IPS DF 6.9 (cell line): ENCODE results near the gene CUL3.

ENCODE experiments used
- DNase-seq: peaks from one replicate; pipeline ENCODE4 v3.0.0-alpha.2; 2013; ENCODE audit warnings: low read depth, low spot score
- H3K27ac ChIP-seq: one replicate; pipeline ENCODE4 v1.5.1; 2013; ENCODE audit warnings: low read length, control low read depth
- H3K27me3 ChIP-seq: 2 replicates; pipeline ENCODE4 v1.6.1; 2013; ENCODE audit warnings: mild to moderate bottlenecking, low read length; ENCODE audit not compliant: control insufficient read depth, insufficient read depth
- H3K36me3 ChIP-seq: 2 replicates; pipeline ENCODE4 v1.6.1; 2013; ENCODE audit warnings: low read length; ENCODE audit not compliant: control insufficient read depth, insufficient read depth
- H3K4me1 ChIP-seq: 2 replicates; pipeline ENCODE4 v1.6.1; 2013; ENCODE audit warnings: low read length; ENCODE audit not compliant: control insufficient read depth, insufficient read depth
- H3K4me3 ChIP-seq: 2 replicates; pipeline ENCODE4 v1.5.1; 2013; ENCODE audit warnings: mild to moderate bottlenecking, low read length
- H3K9me3 ChIP-seq: 2 replicates; pipeline ENCODE4 v1.6.1; 2013; ENCODE audit warnings: low read length, inconsistent platforms; ENCODE audit not compliant: control insufficient read depth, insufficient read depth
- WGBS: extraction: QIAGEN DNeasy Blood & Tissue Kit; methylation state at CpG from one replicate; pipeline ENCODE4 v1.1.7; 2013; ENCODE audit warnings: mixed read lengths, missing lambda C conversion rate; ENCODE audit not compliant: insufficient read length, insufficient coverage; 5-methylcytosine and 5-hydroxymethylcytosine counted together

The CUL3 gene

GRCh38 chr2:224565452-224566035 is 19.6 kb downstream of the CUL3 start:
- Histone ChIP-seq H3K36me3 (no peaks in the 10 kb centered on the region; the same call in 1 of the 2 replicates), H3K4me1 (no peaks in the 10 kb centered on the region), H3K9me3 (no peaks in the 10 kb centered on the region), H3K27me3 (no peaks in the 10 kb centered on the region), H3K27ac (no peak overlapping the region), H3K4me3 (no peak overlapping the region)
- DNase-seq: no peak
- WGBS: no CpG with 5 or more reads among the region's 4 CpGs

GRCh38 chr2:224563537-224563936 is 21.6 kb downstream of the CUL3 start:
- Histone ChIP-seq H3K27me3 (no peaks in the 10 kb centered on the region), H3K27ac (no peak overlapping the region), H3K36me3 (no peaks in the 10 kb centered on the region; the same call in 1 of the 2 replicates), H3K9me3 (no peaks in the 10 kb centered on the region), H3K4me1 (no peaks in the 10 kb centered on the region), H3K4me3 (no peak overlapping the region)
- no peak for DNase-seq

GRCh38 chr2:224562831-224563230 is 22.3 kb downstream of the CUL3 start:
- Histone ChIP-seq H3K9me3 (no peaks in the 10 kb centered on the region), H3K27ac (no peak overlapping the region), H3K4me1 (no peaks in the 10 kb centered on the region), H3K27me3 (no peaks in the 10 kb centered on the region), H3K4me3 (no peak overlapping the region), H3K36me3 (no peaks in the 10 kb centered on the region; the same call in 1 of the 2 replicates)
- no peak for DNase-seq
- no CpG with 5 or more reads among the region's 4 CpGs for WGBS

GRCh38 chr2:224561234-224562005 is 23.7 kb downstream of the CUL3 start:
- no peaks in the 10 kb centered on the region for H3K4me1 ChIP-seq
- H3K27ac ChIP-seq: no peak overlapping the region
- no peak for DNase-seq
- no peaks in the 10 kb centered on the region for H3K27me3 ChIP-seq
- no CpG with 5 or more reads among the region's 7 CpGs for WGBS
- no peak overlapping the region for H3K4me3 ChIP-seq
- H3K9me3 ChIP-seq: no peaks in the 10 kb centered on the region
- H3K36me3 ChIP-seq: no peaks in the 10 kb centered on the region; the same call in 1 of the 2 replicates

- Histone ChIP-seq H3K27me3 (no peaks in the 10 kb centered on the region), H3K4me3 (no peak overlapping the region), H3K36me3 (no peaks in the 10 kb centered on the region; the same call in 1 of the 2 replicates), H3K9me3 (no peaks in the 10 kb centered on the region), H3K27ac (no peak overlapping the region), H3K4me1 (no peaks in the 10 kb centered on the region)
- WGBS: no CpG with 5 or more reads among the region's 2 CpGs
- DNase-seq: no peak
These were observed 24.6 kb downstream of the CUL3 start for GRCh38 chr2:224560549-224560948.

- H3K9me3 ChIP-seq: no peaks in the 10 kb centered on the region
- no peaks in the 10 kb centered on the region for H3K36me3 ChIP-seq
These were observed 27.6 kb downstream of the CUL3 start for GRCh38 chr2:224557610-224558009.

GRCh38 chr2:224556381-224556780 is 28.8 kb downstream of the CUL3 start:
- Histone ChIP-seq H3K27me3 (no peaks in the 10 kb centered on the region), H3K27ac (no peak overlapping the region), H3K4me1 (no peaks in the 10 kb centered on the region; the same call in 1 of the 2 replicates), H3K4me3 (no peak overlapping the region), H3K9me3 (no peaks in the 10 kb centered on the region), H3K36me3 (no peaks in the 10 kb centered on the region)
- no peak for DNase-seq

More at GRCh38 chr2:224557610-224558009, 27.6 kb downstream of the CUL3 start:
- H3K27ac ChIP-seq: no peak overlapping the region
- no CpG with 5 or more reads among the region's 2 CpGs for WGBS
- H3K27me3 ChIP-seq: no peaks in the 10 kb centered on the region
- H3K4me3 ChIP-seq: no peak overlapping the region
- H3K4me1 ChIP-seq: no peaks in the 10 kb centered on the region; the same call in 1 of the 2 replicates
- no peak for DNase-seq

GRCh38 chr2:224555823-224556366 is 29.3 kb downstream of the CUL3 start:
- 100% methylated on average over 1 of the region's 4 CpGs for WGBS
- Histone ChIP-seq H3K9me3 (no peaks in the 10 kb centered on the region), H3K27ac (no peak overlapping the region), H3K4me3 (no peak overlapping the region), H3K4me1 (no peaks in the 10 kb centered on the region; the same call in 1 of the 2 replicates), H3K27me3 (no peaks in the 10 kb centered on the region), H3K36me3 (no peaks in the 10 kb centered on the region)
- DNase-seq: no peak

- WGBS: no CpG with 5 or more reads among the region's 2 CpGs
- no peak overlapping the region for H3K27ac ChIP-seq
- no peak for DNase-seq
- no peaks in the 10 kb centered on the region for H3K9me3 ChIP-seq
- no peaks in the 10 kb centered on the region for H3K27me3 ChIP-seq
- no peak overlapping the region for H3K4me3 ChIP-seq
- H3K36me3 ChIP-seq: no peaks in the 10 kb centered on the region
- H3K4me1 ChIP-seq: no peaks in the 10 kb centered on the region; the same call in 1 of the 2 replicates
These were observed 32.4 kb downstream of the CUL3 start for GRCh38 chr2:224552771-224553170.

GRCh38 chr2:224551693-224552092 is 33.5 kb downstream of the CUL3 start:
- Histone ChIP-seq H3K4me3 (no peak overlapping the region), H3K27me3 (no peaks in the 10 kb centered on the region), H3K36me3 (no peaks in the 10 kb centered on the region), H3K9me3 (no peaks in the 10 kb centered on the region), H3K4me1 (no peaks in the 10 kb centered on the region; the same call in 1 of the 2 replicates), H3K27ac (no peak overlapping the region)
- no peak for DNase-seq
- WGBS: no CpG with 5 or more reads among the region's 1 CpG
